Measurements from ENCODE around the gene DIPK1B. TPM values are rescaled to one million over a fixed set of nuclear protein-coding genes. Genes with fewer than 3 reads are reported as not detected.

The DIPK1B gene
- polyA plus RNA-seq, 1 of the 3 experiments (the other 2 are of a cell fraction) = 24.5 TPM

GRCh38 chr9:136747161-136748060 lies 35.0 kb downstream of the DIPK1B start:
- Histone ChIP-seq H3K4me3 (ENCODE audit: low read depth in 2 of 2, low read length in 1 of 2) (no peak overlapping the region), H3K4me2 (no peak overlapping the region), H3K9ac (no peak overlapping the region), H3K27me3 (ENCODE audit: insufficient read depth) (no peaks in the 10 kb centered on the region), H4K20me1 (ENCODE audit: insufficient read depth) (no peaks in the 10 kb centered on the region), H2AFZ (ENCODE audit: low read depth) (no peak overlapping the region), H3K27ac (ENCODE audit: low read depth in 2 of 2, low read length in 1 of 2) (no peak overlapping the region), H3F3A (replicated peaks; ENCODE audit: insufficient read depth) (no peaks in the 10 kb centered on the region), H3K79me2 (ENCODE audit: insufficient read depth) (no peaks in the 10 kb centered on the region), H3K9me3 (no peaks in the 10 kb centered on the region), H3K9me2 (no peaks in the 10 kb centered on the region), H3K4me1 (ENCODE audit: control insufficient read depth in 1 of 2, insufficient read depth in 2 of 2, low read depth in 1 of 2, low read length in 1 of 2) (no peaks in the 10 kb centered on the region; a peak in 1 of 4 replicates), H3K36me3 (replicated peaks in 1 of 2; ENCODE audit: control insufficient read depth in 1 of 2, insufficient read depth in 2 of 2, low read length in 1 of 2) (no peaks in the 10 kb centered on the region)
- no peak for TF ChIP-seq GATA2 (CRISPR knock-in tag; IDR thresholded peaks at IDR 0.05)
- TF ChIP-seq NFIC (IDR thresholded peaks at IDR 0.05; ENCODE audit: borderline replicate concordance) = no peak
- TF ChIP-seq SIN3A (IDR thresholded peaks at IDR 0.05; ENCODE audit: borderline replicate concordance, low read depth, low read length) = no peak
- no peak for TF ChIP-seq FOSL2 (IDR thresholded peaks at IDR 0.05; ENCODE audit: borderline replicate concordance, low read depth)
- TF ChIP-seq, protein P1, sequence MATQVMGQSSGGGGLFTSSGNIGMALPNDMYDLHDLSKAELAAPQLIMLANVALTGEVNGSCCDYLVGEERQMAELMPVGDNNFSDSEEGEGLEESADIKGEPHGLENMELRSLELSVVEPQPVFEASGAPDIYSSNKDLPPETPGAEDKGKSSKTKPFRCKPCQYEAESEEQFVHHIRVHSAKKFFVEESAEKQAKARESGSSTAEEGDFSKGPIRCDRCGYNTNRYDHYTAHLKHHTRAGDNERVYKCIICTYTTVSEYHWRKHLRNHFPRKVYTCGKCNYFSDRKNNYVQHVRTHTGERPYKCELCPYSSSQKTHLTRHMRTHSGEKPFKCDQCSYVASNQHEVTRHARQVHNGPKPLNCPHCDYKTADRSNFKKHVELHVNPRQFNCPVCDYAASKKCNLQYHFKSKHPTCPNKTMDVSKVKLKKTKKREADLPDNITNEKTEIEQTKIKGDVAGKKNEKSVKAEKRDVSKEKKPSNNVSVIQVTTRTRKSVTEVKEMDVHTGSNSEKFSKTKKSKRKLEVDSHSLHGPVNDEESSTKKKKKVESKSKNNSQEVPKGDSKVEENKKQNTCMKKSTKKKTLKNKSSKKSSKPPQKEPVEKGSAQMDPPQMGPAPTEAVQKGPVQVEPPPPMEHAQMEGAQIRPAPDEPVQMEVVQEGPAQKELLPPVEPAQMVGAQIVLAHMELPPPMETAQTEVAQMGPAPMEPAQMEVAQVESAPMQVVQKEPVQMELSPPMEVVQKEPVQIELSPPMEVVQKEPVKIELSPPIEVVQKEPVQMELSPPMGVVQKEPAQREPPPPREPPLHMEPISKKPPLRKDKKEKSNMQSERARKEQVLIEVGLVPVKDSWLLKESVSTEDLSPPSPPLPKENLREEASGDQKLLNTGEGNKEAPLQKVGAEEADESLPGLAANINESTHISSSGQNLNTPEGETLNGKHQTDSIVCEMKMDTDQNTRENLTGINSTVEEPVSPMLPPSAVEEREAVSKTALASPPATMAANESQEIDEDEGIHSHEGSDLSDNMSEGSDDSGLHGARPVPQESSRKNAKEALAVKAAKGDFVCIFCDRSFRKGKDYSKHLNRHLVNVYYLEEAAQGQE (IDR thresholded peaks at IDR 0.05; ENCODE audit: low read depth, low read length) = no peak
- no peak for TF ChIP-seq IRF3 (IDR thresholded peaks at IDR 0.05; ENCODE audit: low read depth, low read length)
- TF ChIP-seq, protein P2, sequence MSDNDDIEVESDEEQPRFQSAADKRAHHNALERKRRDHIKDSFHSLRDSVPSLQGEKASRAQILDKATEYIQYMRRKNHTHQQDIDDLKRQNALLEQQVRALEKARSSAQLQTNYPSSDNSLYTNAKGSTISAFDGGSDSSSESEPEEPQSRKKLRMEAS (IDR thresholded peaks at IDR 0.05; ENCODE audit: low read depth) = no peak
- no peak for TF ChIP-seq TCF12 (IDR thresholded peaks at IDR 0.05)
- no peak for TF ChIP-seq POLR2AphosphoS5 (IDR thresholded peaks at IDR 0.05; ENCODE audit: low read depth, low read length)
- no peak for TF ChIP-seq YY1 (IDR thresholded peaks at IDR 0.05; ENCODE audit: low read depth)
- TF ChIP-seq CHD2 (IDR thresholded peaks at IDR 0.05; ENCODE audit: low read length, partially characterized antibody) = no peak
- no peak for TF ChIP-seq TAF1 (IDR thresholded peaks at IDR 0.05; ENCODE audit: borderline replicate concordance, low read depth, low read length)
- TF ChIP-seq GABPA (IDR thresholded peaks at IDR 0.05; ENCODE audit: low read depth) = no peak
- no peak for TF ChIP-seq EP300 (IDR thresholded peaks at IDR 0.05; ENCODE audit: borderline replicate concordance in 1 of 2, low read depth in 1 of 2, low read length in 1 of 2)
- ChIA-PET CTCF (interaction anchor here (0.7 to 4.7 kb wide), 4 partner anchors 13 to 22 kb away, joined by 3 to 19 read pairs (median 4); no protein-coding TSS in a partner anchor), POLR2A (interaction anchor here (0.7 kb wide), 1 partner anchor 19 kb away, joined by 4 read pairs; no protein-coding TSS in a partner anchor)
- 86% methylated on average over 13 of the region's 22 CpGs for WGBS (ENCODE audit: low lambda C conversion rate)
- no peak for DNase-seq

Measured in SK-N-SH (cell line).